Panc1 (cell line): ENCODE results near the gene UBE2E1. TPM values are rescaled to one million over a fixed set of nuclear protein-coding genes. Genes with fewer than 3 reads are reported as not detected.

Experiments
- ATAC-seq: fragments of 200-7000 bp; cut with Tn5 transposase; 2 replicates; pipeline ENCODE4 v1.9.1; 2020; ENCODE audit warnings: mild to moderate bottlenecking, moderate library complexity
- BruUV-seq: library from RNA; stranded (reverse); fragments of 400-500 nt; replicated peaks from 2 replicates; lab custom pipeline; 2021; lab: Mats Ljungman, UMichigan
- CTCF ChIA-PET: fragments of 300-600 bp; sonication (Branson Sonifier 250); formaldehyde crosslinking; loops from one replicate; lab custom pipeline; 2022; ENCODE audit warnings: antibody characterized with exemption; lab: Charles Lee
- POLR2A ChIA-PET: fragments of 300-600 bp; sonication (Branson Sonifier 250); formaldehyde crosslinking; loops from one replicate; lab custom pipeline; 2022; ENCODE audit warnings: antibody characterized with exemption; lab: Charles Lee
- DNase-seq: peaks from one replicate; pipeline ENCODE4 v3.0.0-alpha.2; 2010; ENCODE audit warnings: low read depth, low spot score
- H3K27ac ChIP-seq: 2 replicates; pipeline ENCODE4 v1.5.1; 2011; ENCODE audit warnings: mild to moderate bottlenecking, low read length, inconsistent platforms
- H3K27me3 ChIP-seq: fragments of 200-500 bp; sonication (Bioruptor generic); 2 replicates; pipeline ENCODE4 v1.6.0; 2014; ENCODE audit warnings: low read length, inconsistent platforms; ENCODE audit not compliant: control insufficient read depth, insufficient read depth
- H3K36me3 ChIP-seq: fragments of 200-500 bp; sonication (Bioruptor generic); 2 replicates; pipeline ENCODE4 v1.5.1; 2014; ENCODE audit warnings: inconsistent platforms, mild to moderate bottlenecking, low read length, moderate library complexity; ENCODE audit not compliant: control insufficient read depth, insufficient read depth
- H3K4me1 ChIP-seq: 2 replicates; pipeline ENCODE4 v1.5.1; 2011; ENCODE audit warnings: inconsistent platforms, mild to moderate bottlenecking, low read length, moderate library complexity; ENCODE audit not compliant: control insufficient read depth, insufficient read depth
- H3K4me3 ChIP-seq, 2 experiments: 2 replicates each; pipeline ENCODE4 v1.5.1; 2011 to 2012; ENCODE audit warnings: low read depth in 2 of 2, low read length in 2 of 2, mild to moderate bottlenecking in 2 of 2, inconsistent platforms in 1 of 2, moderate library complexity in 1 of 2
- H3K9me3 ChIP-seq: fragments of 200-500 bp; sonication (Bioruptor generic); 2 replicates; pipeline ENCODE4 v1.5.1; 2014; ENCODE audit warnings: low read depth, mild to moderate bottlenecking, inconsistent platforms, low read length, moderate library complexity; ENCODE audit not compliant: control insufficient read depth, insufficient read depth
- CTCF ChIP-seq: fragments of 450-650 bp; IDR thresholded peaks from 2 replicates; pipeline ENCODE4 v1.5.1; 2017; ENCODE audit warnings: mild to moderate bottlenecking
- POLR2AphosphoS5 ChIP-seq: IDR thresholded peaks from 2 replicates; pipeline ENCODE4 v1.6.1; 2012; ENCODE audit warnings: mild to moderate bottlenecking, low read depth, low read length, moderate library complexity
- REST ChIP-seq, 2 experiments: IDR thresholded peaks; 2 replicates each; pipeline ENCODE4 v1.6.1; 2011 to 2012; ENCODE audit warnings: low read depth in 2 of 2, control low read depth in 1 of 2, low read length in 1 of 2, mild to moderate bottlenecking in 1 of 2, moderate library complexity in 1 of 2; ENCODE audit not compliant: insufficient read depth in 1 of 2
- SIN3A ChIP-seq: IDR thresholded peaks from 2 replicates; pipeline ENCODE4 v1.6.1; 2012; ENCODE audit warnings: low read depth, mild to moderate bottlenecking, low read length, moderate library complexity, borderline replicate concordance; ENCODE audit not compliant: insufficient read depth
- TCF7L2 ChIP-seq: IDR thresholded peaks from 2 replicates; pipeline ENCODE4 v1.6.1; 2011; ENCODE audit warnings: mild to moderate bottlenecking, low read depth, low read length, inconsistent platforms
- in situ Hi-C: cut with HindIII; loops from 2 replicates; pipeline ENCODE4 v1.10.0; 2016; ENCODE audit warnings: low sequenced_read_pairs, low pct_unique_long_range_greater_than_20kb
- intact Hi-C: fragments of 100-400 bp; cut with micrococcal nuclease; formaldehyde crosslinking; loops from one replicate; pipeline ENCODE4 v1.10.0; 2022; ENCODE audit not compliant: unreplicated experiment
- total RNA-seq: library from RNA; stranded (reverse); gene quantifications from one replicate; pipeline ENCODE4 v1.2.1, GENCODE V29; 2021; ENCODE audit not compliant: unreplicated experiment

UBE2E1 gene
- total RNA-seq, 1 experiment from 2014 or later = 127 TPM

- ATAC-seq = no peak
These were observed 16.8 kb downstream of the UBE2E1 start for GRCh38 chr3:23822559-23822958.

GRCh38 chr3:23823620-23824019 is 17.9 kb downstream of the UBE2E1 start:
- ChIA-PET POLR2A (no interaction called here), CTCF (no interaction called here)
- ATAC-seq = no peak
- TF ChIP-seq SIN3A (no peak), POLR2AphosphoS5 (no peak), CTCF (no peak)
- no peak for DNase-seq
- no TSS peak for BruUV-seq
- Histone ChIP-seq H3K36me3 (no peaks in the 10 kb centered on the region), H3K27me3 (no peaks in the 10 kb centered on the region), H3K4me1 (peaks cover 14% of the 10 kb centered on the region), H3K27ac (no peak overlapping the region), H3K9me3 (no peaks in the 10 kb centered on the region), H3K4me3 (no peak overlapping the region)
- intact Hi-C loops (no loop called here), in situ Hi-C loops (no loop called here)

More at GRCh38 chr3:23822559-23822958, 16.8 kb downstream of the UBE2E1 start:
- BruUV-seq = no TSS peak
- Histone ChIP-seq H3K27me3 (no peaks in the 10 kb centered on the region), H3K36me3 (no peaks in the 10 kb centered on the region), H3K4me3 (no peak overlapping the region), H3K27ac (no peak overlapping the region), H3K4me1 (peaks cover 14% of the 10 kb centered on the region), H3K9me3 (no peaks in the 10 kb centered on the region)
- intact Hi-C loops (no loop called here), in situ Hi-C loops (no loop called here)
- ChIA-PET CTCF (no interaction called here), POLR2A (no interaction called here)
- TF ChIP-seq POLR2AphosphoS5 (no peak), TCF7L2 (no peak), CTCF (no peak), REST (IDR thresholded peaks at IDR 0.05; ENCODE audit: insufficient read depth in 1 of 2, low read depth in 2 of 2, low read length in 1 of 2) (no peak), SIN3A (no peak)
- DNase-seq = no peak
